Right cardiac atrium (tissue), 5 donors: ENCODE results near the gene ARMC7. TPM values are rescaled to one million over a fixed set of nuclear protein-coding genes. Genes with fewer than 3 reads are reported as not detected.

Source experiments
- polyA plus RNA-seq: library from polyadenylated mRNA; stranded (reverse); fragments of 200-250 nt; gene quantifications from one replicate; pipeline ENCODE4 v1.2.3, GENCODE V29; 2013
- total RNA-seq, 4 donors: library from RNA; stranded (reverse); fragmentation: NEBNext Ultra II Directional; extraction: Animal tissue kit (Norgen Biotek cat#: 25700); gene quantifications; one replicate each; pipeline ENCODE4 v1.2.1, GENCODE V29; 2021
- donor health status: healthy with polysubstance abuse.
- donor health status: DM: no; HTN: yes; CAD: no.
- donor health status: DM: no; HTN: no; CAD: no.
- donor health status: DM: no; HTN: yes; CAD: no; lungs with severe emphysema.
- donor health status: DM: yes; HTN: yes; CAD: no.

Gene ARMC7
- total and polyA plus RNA-seq, 5 donors: 7.7 to 10.9 (median 9.5) TPM

Other genes with a start within 250 kb of the ARMC7 start
- gene FDXR, start 237.0 kb upstream of the ARMC7 start, total RNA-seq: 10 to 100 TPM in 1 of 4 donors, 1 to 10 TPM in 3; 4.9 to 10.5 (median 7.1) TPM
- 9.9 TPM for gene FDXR, start 237.0 kb upstream of the ARMC7 start, polyA plus RNA-seq
- not detected for gene FADS6, start 216.3 kb upstream of the ARMC7 start, total RNA-seq
- 0.05 TPM for gene FADS6, start 216.3 kb upstream of the ARMC7 start, polyA plus RNA-seq
- gene USH1G, start 186.7 kb upstream of the ARMC7 start, total RNA-seq: under 1 TPM; 0.06 to 0.59 (median 0.27) TPM
- gene USH1G, start 186.7 kb upstream of the ARMC7 start, polyA plus RNA-seq: 0.23 TPM
- gene OTOP2, start 185.7 kb upstream of the ARMC7 start, total RNA-seq: not detected
- not detected for gene OTOP2, start 185.7 kb upstream of the ARMC7 start, polyA plus RNA-seq
- gene OTOP3, start 174.1 kb upstream of the ARMC7 start, total RNA-seq: not detected
- gene OTOP3, start 174.1 kb upstream of the ARMC7 start, polyA plus RNA-seq: not detected
- 10 to 100 TPM in 2 of 4 donors, 1 to 10 TPM in 2; 6.5 to 11.9 (median 10.1) TPM for gene HID1, start 137.2 kb upstream of the ARMC7 start, total RNA-seq
- gene HID1, start 137.2 kb upstream of the ARMC7 start, polyA plus RNA-seq: 12.0 TPM
- 10 to 100 TPM; 11.0 to 17.5 (median 14.2) TPM for gene CDR2L, start 122.3 kb upstream of the ARMC7 start, total RNA-seq
- 13.8 TPM for gene CDR2L, start 122.3 kb upstream of the ARMC7 start, polyA plus RNA-seq
- 10 to 100 TPM; 35.1 to 44.6 (median 37.3) TPM for gene MRPL58, start 97.3 kb upstream of the ARMC7 start, total RNA-seq
- 62.6 TPM for gene MRPL58, start 97.3 kb upstream of the ARMC7 start, polyA plus RNA-seq
- 100 to 1,000 TPM; 702 to 831 (median 748) TPM for gene ATP5PD, start 63.0 kb upstream of the ARMC7 start, total RNA-seq
- 2,009 TPM for gene ATP5PD, start 63.0 kb upstream of the ARMC7 start, polyA plus RNA-seq
- gene KCTD2, start 62.7 kb upstream of the ARMC7 start, total RNA-seq: 10 to 100 TPM; 22.3 to 27.5 (median 23.1) TPM
- gene KCTD2, start 62.7 kb upstream of the ARMC7 start, polyA plus RNA-seq: 22.8 TPM
- gene SLC16A5, start 22.0 kb upstream of the ARMC7 start, total RNA-seq: 10 to 100 TPM; 12.7 to 21.6 (median 18.5) TPM
- gene SLC16A5, start 22.0 kb upstream of the ARMC7 start, polyA plus RNA-seq: 12.7 TPM
- gene NT5C, start 21.8 kb downstream of the ARMC7 start, total RNA-seq: 10 to 100 TPM; 29.1 to 35.9 (median 33.3) TPM
- gene NT5C, start 21.8 kb downstream of the ARMC7 start, polyA plus RNA-seq: 37.5 TPM
- 10 to 100 TPM; 11.7 to 22.3 (median 17.9) TPM for gene JPT1, start 44.5 kb downstream of the ARMC7 start, total RNA-seq
- 40.5 TPM for gene JPT1, start 44.5 kb downstream of the ARMC7 start, polyA plus RNA-seq
- gene SUMO2, start 73.0 kb downstream of the ARMC7 start, total RNA-seq: 100 to 1,000 TPM; 249 to 272 (median 257) TPM
- 99.1 TPM for gene SUMO2, start 73.0 kb downstream of the ARMC7 start, polyA plus RNA-seq
- gene NUP85, start 95.7 kb downstream of the ARMC7 start, total RNA-seq: 10 to 100 TPM; 31.3 to 36.1 (median 34.2) TPM
- gene NUP85, start 95.7 kb downstream of the ARMC7 start, polyA plus RNA-seq: 16.3 TPM
- gene GGA3, start 151.6 kb downstream of the ARMC7 start, total RNA-seq: 10 to 100 TPM; 22.9 to 34.8 (median 26.9) TPM
- 15.7 TPM for gene GGA3, start 151.6 kb downstream of the ARMC7 start, polyA plus RNA-seq
- gene MRPS7, start 151.9 kb downstream of the ARMC7 start, total RNA-seq: 100 to 1,000 TPM in 1 of 4 donors, 10 to 100 TPM in 3; 91.5 to 110 (median 99.6) TPM
- 113 TPM for gene MRPS7, start 151.9 kb downstream of the ARMC7 start, polyA plus RNA-seq
- 10 to 100 TPM; 15.1 to 20.5 (median 17.8) TPM for gene MIF4GD, start 161.3 kb downstream of the ARMC7 start, total RNA-seq
- 14.6 TPM for gene MIF4GD, start 161.3 kb downstream of the ARMC7 start, polyA plus RNA-seq
- gene SLC25A19, start 179.5 kb downstream of the ARMC7 start, total RNA-seq: 10 to 100 TPM in 2 of 4 donors, 1 to 10 TPM in 2; 8.4 to 23.5 (median 14.8) TPM
- gene SLC25A19, start 179.5 kb downstream of the ARMC7 start, polyA plus RNA-seq: 14.2 TPM